ENCODE measurements around the gene CNDP2.

CNDP2 gene

GRCh38 chr18:74539289-74539688 is 43.1 kb downstream of the CNDP2 start:
- Histone ChIP-seq H3K27ac (ENCODE audit: low read length) (no peak overlapping the region), H3K27me3 (ENCODE audit: control insufficient read depth in 1 of 2, insufficient read depth in 2 of 2, low read length in 2 of 2) (peaks cover 4 to 7% of the 10 kb centered on the region in 2 donors), H3K36me3 (ENCODE audit: control insufficient read depth in 2 of 2, insufficient read depth in 2 of 2, low read length in 2 of 2) (no peaks in the 10 kb centered on the region), H3K4me1 (ENCODE audit: control insufficient read depth, insufficient read depth, low read length) (no peaks in the 10 kb centered on the region), H3K9ac (ENCODE audit: low read length in 2 of 2) (no peak overlapping the region), H3K4me3 (ENCODE audit: low read length in 2 of 2) (no peak overlapping the region), H3K9me3 (ENCODE audit: control insufficient read depth in 2 of 2, low read length in 2 of 2) (no peaks in the 10 kb centered on the region)

- Histone ChIP-seq H3K4me1 (ENCODE audit: control insufficient read depth, insufficient read depth, low read length) (no peaks in the 10 kb centered on the region), H3K27me3 (ENCODE audit: control insufficient read depth in 1 of 2, insufficient read depth in 2 of 2, low read length in 2 of 2) (peaks cover 4 to 7% of the 10 kb centered on the region in 2 donors), H3K9me3 (ENCODE audit: control insufficient read depth in 2 of 2, low read length in 2 of 2) (no peaks in the 10 kb centered on the region), H3K9ac (ENCODE audit: low read length in 2 of 2) (no peak overlapping the region), H3K27ac (ENCODE audit: low read length) (no peak overlapping the region), H3K36me3 (ENCODE audit: control insufficient read depth in 2 of 2, insufficient read depth in 2 of 2, low read length in 2 of 2) (no peaks in the 10 kb centered on the region), H3K4me3 (ENCODE audit: low read length in 2 of 2) (no peak overlapping the region)
These were observed 44.7 kb downstream of the CNDP2 start for GRCh38 chr18:74540652-74541421.

DNA sequence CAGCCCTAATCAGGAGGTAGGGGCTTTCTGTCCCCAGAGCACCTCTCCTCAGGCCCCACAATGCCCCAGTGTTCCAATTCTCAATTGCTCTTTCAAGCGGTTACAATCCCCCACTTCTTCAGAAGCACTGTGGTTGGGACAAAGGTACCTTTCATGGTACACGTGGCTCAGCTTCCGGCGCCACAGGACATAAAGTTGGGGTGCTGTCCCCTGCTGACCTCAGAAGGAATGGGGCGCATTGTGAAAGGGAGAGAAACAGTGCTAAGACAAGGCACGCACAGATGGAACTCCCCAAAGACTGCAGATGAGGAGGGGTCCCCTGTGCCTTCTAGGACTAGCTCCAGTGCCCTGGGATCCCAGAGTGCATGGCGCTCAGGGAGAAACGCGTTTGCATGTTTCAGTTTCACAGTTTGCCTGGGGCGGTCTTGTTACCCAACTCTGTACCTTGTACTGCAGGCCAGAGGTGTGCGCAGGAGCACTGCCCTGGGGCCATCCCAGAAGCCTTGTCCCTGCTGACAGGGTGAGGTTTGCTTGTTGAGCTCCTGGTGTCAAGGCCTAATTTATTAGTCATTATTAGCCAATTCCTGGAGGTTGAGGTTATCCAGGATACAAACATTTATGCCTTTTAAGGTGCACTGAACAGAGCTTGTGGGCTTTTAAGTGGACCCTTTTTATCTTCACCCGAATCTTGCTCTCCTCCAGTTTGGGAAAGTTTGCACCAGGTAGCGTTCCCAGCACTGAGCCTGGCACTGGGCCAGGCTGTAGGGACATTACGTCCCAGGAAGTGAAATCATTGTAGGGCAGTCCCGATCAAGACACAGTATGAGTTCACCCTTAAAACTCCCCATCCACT is 45.8 kb downstream of the CNDP2 start:
- peaks cover 4 to 10% of the 10 kb centered on the region in 2 donors for H3K27me3 ChIP-seq (ENCODE audit: control insufficient read depth in 1 of 2, insufficient read depth in 2 of 2, low read length in 2 of 2)
- peaks cover 4% of the 10 kb centered on the region for H3K4me1 ChIP-seq (ENCODE audit: control insufficient read depth, insufficient read depth, low read length)
- no peak overlapping the region for H3K9ac ChIP-seq (ENCODE audit: low read length in 2 of 2)
- H3K27ac ChIP-seq (ENCODE audit: low read length) = no peak overlapping the region
- H3K36me3 ChIP-seq (ENCODE audit: control insufficient read depth in 2 of 2, insufficient read depth in 2 of 2, low read length in 2 of 2) = no peaks in the 10 kb centered on the region
- H3K4me3 ChIP-seq (ENCODE audit: low read length in 2 of 2) = no peak overlapping the region
- no peaks in the 10 kb centered on the region for H3K9me3 ChIP-seq (ENCODE audit: control insufficient read depth in 2 of 2, low read length in 2 of 2)

DNA sequence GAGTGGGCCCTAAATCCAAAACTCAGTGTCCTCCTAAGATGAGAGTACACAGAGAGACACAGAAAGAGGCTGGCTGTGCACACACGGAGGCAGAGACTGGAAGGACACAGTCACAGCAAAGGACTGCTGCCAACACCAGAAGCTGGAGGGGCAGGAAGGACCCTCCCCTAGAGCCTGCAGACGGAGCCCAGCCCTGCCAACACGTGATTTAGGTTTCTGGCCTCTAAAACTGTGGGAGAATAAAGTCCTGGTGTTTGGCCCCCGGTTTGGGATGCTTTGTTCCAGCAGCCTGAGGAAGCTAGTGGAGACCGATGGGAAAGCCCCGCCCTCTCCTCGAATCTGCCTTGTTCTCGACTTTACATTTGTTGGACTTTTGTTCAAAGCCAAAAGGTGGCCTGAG is 48.7 kb downstream of the CNDP2 start:
- Histone ChIP-seq H3K9ac (ENCODE audit: low read length in 2 of 2) (no peak overlapping the region), H3K9me3 (ENCODE audit: control insufficient read depth in 2 of 2, low read length in 2 of 2) (peaks cover 0 to 6% of the 10 kb centered on the region in 2 donors), H3K4me3 (ENCODE audit: low read length in 2 of 2) (no peak overlapping the region), H3K4me1 (ENCODE audit: control insufficient read depth, insufficient read depth, low read length) (peaks cover 7% of the 10 kb centered on the region), H3K27me3 (ENCODE audit: control insufficient read depth in 1 of 2, insufficient read depth in 2 of 2, low read length in 2 of 2) (peaks cover 4 to 10% of the 10 kb centered on the region in 2 donors), H3K36me3 (ENCODE audit: control insufficient read depth in 2 of 2, insufficient read depth in 2 of 2, low read length in 2 of 2) (no peaks in the 10 kb centered on the region), H3K27ac (ENCODE audit: low read length) (no peak overlapping the region)

DNA sequence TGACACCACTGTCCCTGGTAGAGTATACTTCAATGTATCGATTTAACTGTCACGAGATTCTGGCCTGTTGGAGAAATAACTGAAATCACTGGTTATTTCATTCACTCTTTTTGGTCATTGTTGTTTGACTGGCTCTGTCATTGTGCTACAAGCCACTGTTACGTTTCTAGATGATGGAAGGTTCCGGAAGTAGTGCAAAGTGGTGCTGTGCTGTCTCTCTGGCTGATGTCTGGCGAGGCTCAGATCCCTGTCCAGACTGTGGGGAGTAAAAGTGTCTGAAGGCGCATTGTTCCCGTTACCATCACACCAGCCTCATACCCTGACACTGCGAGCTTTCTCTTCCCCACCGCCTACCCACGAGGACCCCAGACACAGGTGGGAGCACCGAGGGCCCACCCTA is 49.8 kb downstream of the CNDP2 start:
- Histone ChIP-seq H3K9me3 (ENCODE audit: control insufficient read depth in 2 of 2, low read length in 2 of 2) (peaks cover 0 to 6% of the 10 kb centered on the region in 2 donors), H3K9ac (ENCODE audit: low read length in 2 of 2) (no peak overlapping the region), H3K27ac (ENCODE audit: low read length) (peak overlapping the region; percentile 18), H3K4me3 (ENCODE audit: low read length in 2 of 2) (no peak overlapping the region), H3K4me1 (ENCODE audit: control insufficient read depth, insufficient read depth, low read length) (peaks cover 7% of the 10 kb centered on the region), H3K36me3 (ENCODE audit: control insufficient read depth in 2 of 2, insufficient read depth in 2 of 2, low read length in 2 of 2) (no peaks in the 10 kb centered on the region), H3K27me3 (ENCODE audit: control insufficient read depth in 1 of 2, insufficient read depth in 2 of 2, low read length in 2 of 2) (peaks cover 0 to 5% of the 10 kb centered on the region in 2 donors)

DNA sequence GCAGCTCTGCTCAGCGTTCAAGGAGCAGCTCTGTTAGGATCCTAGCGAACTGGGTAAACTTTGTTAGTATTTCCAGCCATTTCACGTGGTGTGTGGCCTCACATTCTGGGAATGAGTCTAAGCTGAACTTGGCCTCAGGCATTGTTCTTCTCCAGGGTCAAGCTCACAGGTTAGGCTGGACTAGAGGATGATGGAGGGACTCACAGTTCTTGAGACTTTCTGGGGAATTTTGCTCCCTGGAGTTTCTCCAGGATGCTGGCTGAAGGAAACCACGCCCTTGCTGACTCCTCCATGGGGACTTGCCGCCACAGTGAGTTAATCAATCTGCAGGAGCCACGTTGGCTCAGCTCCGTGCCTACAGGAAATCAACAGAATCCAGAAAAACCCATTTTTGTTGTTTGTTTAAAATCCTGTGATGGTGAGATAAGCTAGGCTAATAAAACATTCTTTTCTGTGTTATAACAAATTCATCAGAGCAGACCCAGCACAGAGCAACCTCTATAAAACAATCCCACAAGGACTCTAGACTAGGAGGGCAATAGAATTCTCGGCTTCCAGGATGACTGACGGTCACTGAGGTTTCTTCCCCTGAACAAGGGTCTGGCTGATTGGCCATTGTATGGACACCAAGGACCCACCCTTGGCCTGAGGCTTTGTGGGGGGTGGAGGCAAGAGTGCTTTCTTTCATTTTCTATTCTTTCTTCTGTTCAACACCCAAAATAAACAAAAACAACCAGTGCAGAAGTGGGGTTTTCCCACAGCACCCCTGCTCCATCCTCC is 50.8 kb downstream of the CNDP2 start:
- Histone ChIP-seq H3K9ac (ENCODE audit: low read length in 2 of 2) (no peak overlapping the region), H3K4me3 (ENCODE audit: low read length in 2 of 2) (no peak overlapping the region), H3K9me3 (ENCODE audit: control insufficient read depth in 2 of 2, low read length in 2 of 2) (peaks cover 0 to 6% of the 10 kb centered on the region in 2 donors), H3K27me3 (ENCODE audit: control insufficient read depth in 1 of 2, insufficient read depth in 2 of 2, low read length in 2 of 2) (peaks cover 0 to 3% of the 10 kb centered on the region in 2 donors), H3K4me1 (ENCODE audit: control insufficient read depth, insufficient read depth, low read length) (peaks cover 7% of the 10 kb centered on the region), H3K36me3 (ENCODE audit: control insufficient read depth in 2 of 2, insufficient read depth in 2 of 2, low read length in 2 of 2) (no peaks in the 10 kb centered on the region), H3K27ac (ENCODE audit: low read length) (peak overlapping the region; percentile 18)

GRCh38 chr18:74547860-74548259 is 51.7 kb downstream of the CNDP2 start:
- Histone ChIP-seq H3K4me3 (ENCODE audit: low read length in 2 of 2) (no peak overlapping the region), H3K36me3 (ENCODE audit: control insufficient read depth in 2 of 2, insufficient read depth in 2 of 2, low read length in 2 of 2) (no peaks in the 10 kb centered on the region), H3K27ac (ENCODE audit: low read length) (no peak overlapping the region), H3K27me3 (ENCODE audit: control insufficient read depth in 1 of 2, insufficient read depth in 2 of 2, low read length in 2 of 2) (peaks cover 0 to 3% of the 10 kb centered on the region in 2 donors), H3K9me3 (ENCODE audit: control insufficient read depth in 2 of 2, low read length in 2 of 2) (peaks cover 0 to 6% of the 10 kb centered on the region in 2 donors), H3K4me1 (ENCODE audit: control insufficient read depth, insufficient read depth, low read length) (peaks cover 7% of the 10 kb centered on the region), H3K9ac (ENCODE audit: low read length in 2 of 2) (no peak overlapping the region)

DNA sequence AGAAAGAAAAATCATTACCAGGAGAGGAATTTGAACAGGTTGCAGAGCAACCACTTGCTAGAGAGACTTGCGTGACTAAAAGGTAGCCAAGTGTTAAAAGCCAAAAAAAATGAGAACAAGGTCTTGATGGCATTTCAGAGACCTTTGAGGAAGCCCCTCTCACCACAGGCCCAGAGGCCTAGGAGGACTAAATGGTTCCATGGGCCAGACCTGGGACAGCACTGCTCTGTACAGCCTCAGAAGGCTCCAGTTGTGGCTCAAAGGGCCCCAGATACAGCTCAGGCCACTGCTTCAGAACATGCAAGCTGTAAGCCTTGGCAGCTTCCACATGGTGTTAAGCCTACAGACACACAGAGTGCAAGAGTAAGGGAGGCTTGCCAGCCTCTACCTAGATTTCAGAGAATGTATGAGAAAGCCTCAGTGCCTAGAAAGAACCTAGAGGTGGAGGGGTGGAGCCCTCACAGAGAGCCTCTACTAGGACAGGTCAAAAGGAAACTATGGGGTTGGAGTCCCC is 53.5 kb downstream of the CNDP2 start:
- H3K9ac ChIP-seq (ENCODE audit: low read length in 2 of 2) = no peak overlapping the region
- H3K4me1 ChIP-seq (ENCODE audit: control insufficient read depth, insufficient read depth, low read length) = peaks cover 7% of the 10 kb centered on the region
- no peaks in the 10 kb centered on the region for H3K36me3 ChIP-seq (ENCODE audit: control insufficient read depth in 2 of 2, insufficient read depth in 2 of 2, low read length in 2 of 2)
- H3K27ac ChIP-seq (ENCODE audit: low read length) = no peak overlapping the region
- H3K4me3 ChIP-seq (ENCODE audit: low read length in 2 of 2) = no peak overlapping the region
- H3K27me3 ChIP-seq (ENCODE audit: control insufficient read depth in 1 of 2, insufficient read depth in 2 of 2, low read length in 2 of 2) = peaks cover 0 to 3% of the 10 kb centered on the region in 2 donors
- H3K9me3 ChIP-seq (ENCODE audit: control insufficient read depth in 2 of 2, low read length in 2 of 2) = peaks cover 0 to 6% of the 10 kb centered on the region in 2 donors

DNA sequence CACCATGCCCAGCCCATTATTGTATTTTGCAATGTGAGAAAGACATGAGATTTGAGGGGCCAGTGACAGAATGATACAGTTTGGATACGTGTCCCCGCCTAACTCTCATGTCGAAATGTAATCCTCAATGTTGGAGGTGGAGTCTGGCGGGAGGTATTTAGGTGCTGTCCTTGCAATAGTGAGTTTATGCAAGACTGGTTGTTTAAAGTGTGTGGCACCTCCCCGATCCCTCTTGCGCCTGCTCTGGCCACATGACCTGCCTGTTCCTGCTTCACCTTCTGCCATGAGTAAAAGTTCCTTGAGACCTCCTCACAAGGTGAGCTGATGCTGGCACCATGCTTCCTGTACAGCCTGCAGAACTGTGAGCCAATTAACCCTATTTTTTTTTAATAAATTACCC is 54.7 kb downstream of the CNDP2 start:
- Histone ChIP-seq H3K9me3 (ENCODE audit: control insufficient read depth in 2 of 2, low read length in 2 of 2) (peaks cover 0 to 6% of the 10 kb centered on the region in 2 donors), H3K27ac (ENCODE audit: low read length) (no peak overlapping the region), H3K27me3 (ENCODE audit: control insufficient read depth in 1 of 2, insufficient read depth in 2 of 2, low read length in 2 of 2) (peaks cover 0 to 2% of the 10 kb centered on the region in 2 donors), H3K4me3 (ENCODE audit: low read length in 2 of 2) (no peak overlapping the region), H3K9ac (ENCODE audit: low read length in 2 of 2) (no peak overlapping the region), H3K36me3 (ENCODE audit: control insufficient read depth in 2 of 2, insufficient read depth in 2 of 2, low read length in 2 of 2) (no peaks in the 10 kb centered on the region), H3K4me1 (ENCODE audit: control insufficient read depth, insufficient read depth, low read length) (peaks cover 7% of the 10 kb centered on the region)

GRCh38 chr18:74551452-74551851 is 55.3 kb downstream of the CNDP2 start:
- Histone ChIP-seq H3K27me3 (ENCODE audit: control insufficient read depth in 1 of 2, insufficient read depth in 2 of 2, low read length in 2 of 2) (peaks cover 0 to 2% of the 10 kb centered on the region in 2 donors), H3K4me1 (ENCODE audit: control insufficient read depth, insufficient read depth, low read length) (peaks cover 4% of the 10 kb centered on the region), H3K27ac (ENCODE audit: low read length) (no peak overlapping the region), H3K36me3 (ENCODE audit: control insufficient read depth in 2 of 2, insufficient read depth in 2 of 2, low read length in 2 of 2) (no peaks in the 10 kb centered on the region), H3K9me3 (ENCODE audit: control insufficient read depth in 2 of 2, low read length in 2 of 2) (peaks cover 0 to 6% of the 10 kb centered on the region in 2 donors), H3K9ac (ENCODE audit: low read length in 2 of 2) (no peak overlapping the region), H3K4me3 (ENCODE audit: low read length in 2 of 2) (no peak overlapping the region)
